GM18867 (cell line): ENCODE data around the gene DEPDC1.
"Not testable (repeated sequence)": the region's sequence is repeated elsewhere in the genome, so short reads cannot be mapped to it uniquely, and the experiment has no call there.

ENCODE experiments used
- ATAC-seq: cut with Tn5 transposase; IDR thresholded peaks from one replicate; pipeline ENCODE4 v1.9.1; 2021; ENCODE audit warnings: mild to moderate bottlenecking, moderate library complexity; ENCODE audit not compliant: unreplicated experiment

Gene DEPDC1

GRCh38 chr1:68496680-68497357, at the start of gene DEPDC1:
Gene DEPDC1, minus strand, starts transcription at chr1:68497082. Its CDS starts 83 bp downstream, at chr1:68496999.
- peak; percentile 97 for ATAC-seq

GRCh38 chr1:68544651-68545050, 47.8 kb upstream of the DEPDC1 start:
- no peak for ATAC-seq

- ATAC-seq, result no peak
Observed at GRCh38 chr1:68542586-68542985, 45.7 kb upstream of the DEPDC1 start.

GRCh38 chr1:68538941-68539340, 42.1 kb upstream of the DEPDC1 start:
- no peak for ATAC-seq

GRCh38 chr1:68528243-68528642, 31.4 kb upstream of the DEPDC1 start:
- no peak for ATAC-seq

- ATAC-seq, result no peak
Observed at GRCh38 chr1:68525781-68526180, 28.9 kb upstream of the DEPDC1 start.

- no peak for ATAC-seq
Observed at GRCh38 chr1:68521286-68521685, 24.4 kb upstream of the DEPDC1 start.

- no peak for ATAC-seq
Observed at GRCh38 chr1:68516066-68516465, 19.2 kb upstream of the DEPDC1 start.

- no peak for ATAC-seq
Observed at GRCh38 chr1:68511254-68511653, 14.4 kb upstream of the DEPDC1 start.

GRCh38 chr1:68506386-68506785, 9.5 kb upstream of the DEPDC1 start:
- ATAC-seq, result no peak

GRCh38 chr1:68503085-68503484, 6.2 kb upstream of the DEPDC1 start:
- no peak for ATAC-seq

- ATAC-seq, result peak; percentile 2
Observed at GRCh38 chr1:68497358-68497698, 446 bp upstream of the DEPDC1 start.

- ATAC-seq, result peak; percentile 21
Observed at GRCh38 chr1:68495968-68496679, 758 bp downstream of the DEPDC1 start.

- ATAC-seq, result no peak
Observed at GRCh38 chr1:68495532-68495931, 1.4 kb downstream of the DEPDC1 start.

GRCh38 chr1:68493193-68493592, 3.7 kb downstream of the DEPDC1 start:
- ATAC-seq, result no peak

GRCh38 chr1:68492255-68492654, 4.6 kb downstream of the DEPDC1 start:
- not testable (repeated sequence) for ATAC-seq

GRCh38 chr1:68490046-68490651, 6.7 kb downstream of the DEPDC1 start:
- ATAC-seq, result no peak

GRCh38 chr1:68485431-68486022, 11.4 kb downstream of the DEPDC1 start:
- ATAC-seq, result no peak

GRCh38 chr1:68484618-68485017, 12.3 kb downstream of the DEPDC1 start:
- no peak for ATAC-seq

- ATAC-seq, result no peak
Observed at GRCh38 chr1:68481041-68481440, 15.8 kb downstream of the DEPDC1 start.

- ATAC-seq, result no peak
Observed at GRCh38 chr1:68479501-68479900, 17.4 kb downstream of the DEPDC1 start.

- ATAC-seq, result no peak
Observed at GRCh38 chr1:68478662-68479061, 18.2 kb downstream of the DEPDC1 start.
